Kidney (tissue), 14 donors: ENCODE data around the gene FBXL3. TPM values are rescaled to one million over a fixed set of nuclear protein-coding genes. Genes with fewer than 3 reads are reported as not detected.
"Not testable (repeated sequence)": the region's sequence is repeated elsewhere in the genome, so short reads cannot be mapped to it uniquely, and the experiment has no call there.

Experiments
- DNase-seq, 5 donors: peaks; one replicate each; pipeline ENCODE4 v3.0.0-alpha.2; 2013 to 2020
- FAIRE-seq: peaks from 2 replicates; lab custom pipeline; 2012; peaks lifted over from hg19 to GRCh38; lab: Jason Lieb, UNC
- H3K27ac ChIP-seq, 2 donors: one replicate each; pipeline ENCODE4 v1.7.0; 2013; ENCODE audit warnings: low read depth in 2 of 2, low read length in 2 of 2, inconsistent platforms in 1 of 2
- H3K27me3 ChIP-seq: one replicate; pipeline ENCODE4 v1.7.1; 2013; ENCODE audit warnings: low read length, inconsistent platforms; ENCODE audit not compliant: control insufficient read depth, insufficient read depth
- H3K36me3 ChIP-seq, 3 donors: one replicate each; pipeline versions ENCODE4 v1.7.0 to v1.7.1; 2013; ENCODE audit warnings: low read length in 3 of 3, control low read depth in 1 of 3, inconsistent platforms in 1 of 3; ENCODE audit not compliant: insufficient read depth in 3 of 3, control insufficient read depth in 2 of 3
- H3K4me1 ChIP-seq, 3 donors: one replicate each; pipeline versions ENCODE4 v1.7.0 to v1.7.1; 2013; ENCODE audit warnings: low read length in 3 of 3, inconsistent platforms in 1 of 3, low read depth in 1 of 3; ENCODE audit not compliant: control insufficient read depth in 2 of 3, insufficient read depth in 2 of 3
- H3K4me3 ChIP-seq, 3 donors: one replicate each; pipeline versions ENCODE4 v1.7.0 to v1.8.1; 2013; ENCODE audit warnings: low read length in 3 of 3, control low read depth in 1 of 3, inconsistent platforms in 1 of 3
- H3K9ac ChIP-seq, 3 donors: one replicate each; pipeline versions ENCODE4 v1.7.0 to v1.7.1; 2013; ENCODE audit warnings: low read length in 3 of 3, control low read depth in 1 of 3, inconsistent platforms in 1 of 3
- H3K9me3 ChIP-seq, 3 donors: one replicate each; pipeline versions ENCODE4 v1.7.0 to v1.7.1; 2013; ENCODE audit warnings: low read length in 3 of 3, control low read depth in 1 of 3, inconsistent platforms in 1 of 3; ENCODE audit not compliant: control insufficient read depth in 2 of 3, insufficient read depth in 1 of 3
- intact Hi-C: fragments of 100-400 bp; cut with DNase I; formaldehyde crosslinking; loops from one replicate; pipeline ENCODE4 v1.11.1; 2022
- polyA plus RNA-seq: library from polyadenylated mRNA; stranded (reverse); fragments of 350-450 nt; fragmentation: Illumina TruSeq; extraction: RNeasy Lipid Tissue Mini Kit (QIAGEN cat#74804); gene quantifications from one replicate; pipeline ENCODE4 v1.2.3, GENCODE V29; 2014; ENCODE audit warnings: low read depth, low replicate concordance; ENCODE audit not compliant: insufficient read depth
- total RNA-seq: library from RNA; stranded (reverse); fragmentation: NEBNext Ultra II Directional; extraction: Animal tissue kit (Norgen Biotek cat#: 25700); gene quantifications from one replicate; pipeline ENCODE4 v1.2.1, GENCODE V29; 2021
- TF ChIP-seq, protein P1 (sequence below): IDR thresholded peaks from 3 replicates; pipeline ENCODE4 v1.5.1; 2012; ENCODE audit warnings: mild to moderate bottlenecking, moderate library complexity, borderline replicate concordance; ENCODE audit not compliant: insufficient read depth; ENCODE audit errors: extremely low read depth
- donor health status: control.
- donor health status: control.
- donor health status: control.
- donor health status: control.
- donor health status: control.
- donor health status: DM: yes; HTN: yes; CAD: no.
- donor health status: Normal renal cell carcinoma (clear cell type).

The FBXL3 gene
- total and polyA plus RNA-seq, 2 donors from 2014 or later = 22.3 to 61.6 TPM

DNA sequence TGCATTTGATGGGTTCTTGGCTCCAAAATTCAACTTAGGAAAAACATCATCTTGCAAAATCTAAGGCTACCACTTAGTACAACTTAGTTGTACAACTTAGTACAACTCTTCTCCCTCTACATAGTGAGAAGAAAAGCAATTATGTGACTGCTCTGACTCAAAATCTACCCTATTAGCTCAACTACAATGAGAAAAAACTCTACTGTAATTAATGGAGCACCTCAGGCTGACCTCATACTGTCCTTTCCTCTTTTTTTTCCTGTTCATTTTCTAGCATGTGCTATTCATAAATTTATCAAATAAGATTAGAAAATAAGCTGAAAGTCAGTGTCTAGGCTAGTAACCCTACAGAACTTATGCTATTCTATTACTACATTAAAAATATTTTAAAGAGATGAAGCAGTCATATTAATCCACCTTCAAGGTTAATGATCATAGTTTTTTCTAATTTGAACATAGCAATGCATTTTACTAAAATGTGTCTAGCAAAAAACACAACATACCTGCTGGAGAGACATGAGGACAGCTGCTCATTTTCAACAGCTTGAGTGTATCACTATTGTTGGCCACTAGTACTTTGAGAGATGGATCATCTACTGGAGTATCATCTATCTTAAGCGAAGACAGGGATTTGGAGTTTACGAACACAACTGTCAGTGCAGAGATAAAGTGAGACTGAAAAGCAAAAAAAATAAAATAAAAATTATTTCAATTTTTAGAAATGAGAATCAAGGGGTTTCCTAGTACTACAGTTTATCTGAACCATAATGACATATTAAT lies 11.9 kb downstream of the FBXL3 start:
- Histone ChIP-seq H3K36me3 (peaks cover 14 to 49% (median 21%) of the 10 kb centered on the region in 3 donors), H3K9ac (no peak overlapping the region), H3K4me3 (no peak overlapping the region), H3K4me1 (peaks cover 2 to 4% (median 3%) of the 10 kb centered on the region in 3 donors), H3K27ac (no peak overlapping the region), H3K9me3 (no peaks in the 10 kb centered on the region), H3K27me3 (no peaks in the 10 kb centered on the region)
- TF ChIP-seq, protein P1, sequence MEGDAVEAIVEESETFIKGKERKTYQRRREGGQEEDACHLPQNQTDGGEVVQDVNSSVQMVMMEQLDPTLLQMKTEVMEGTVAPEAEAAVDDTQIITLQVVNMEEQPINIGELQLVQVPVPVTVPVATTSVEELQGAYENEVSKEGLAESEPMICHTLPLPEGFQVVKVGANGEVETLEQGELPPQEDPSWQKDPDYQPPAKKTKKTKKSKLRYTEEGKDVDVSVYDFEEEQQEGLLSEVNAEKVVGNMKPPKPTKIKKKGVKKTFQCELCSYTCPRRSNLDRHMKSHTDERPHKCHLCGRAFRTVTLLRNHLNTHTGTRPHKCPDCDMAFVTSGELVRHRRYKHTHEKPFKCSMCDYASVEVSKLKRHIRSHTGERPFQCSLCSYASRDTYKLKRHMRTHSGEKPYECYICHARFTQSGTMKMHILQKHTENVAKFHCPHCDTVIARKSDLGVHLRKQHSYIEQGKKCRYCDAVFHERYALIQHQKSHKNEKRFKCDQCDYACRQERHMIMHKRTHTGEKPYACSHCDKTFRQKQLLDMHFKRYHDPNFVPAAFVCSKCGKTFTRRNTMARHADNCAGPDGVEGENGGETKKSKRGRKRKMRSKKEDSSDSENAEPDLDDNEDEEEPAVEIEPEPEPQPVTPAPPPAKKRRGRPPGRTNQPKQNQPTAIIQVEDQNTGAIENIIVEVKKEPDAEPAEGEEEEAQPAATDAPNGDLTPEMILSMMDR = no peak
- intact Hi-C loops = no loop called here
- FAIRE-seq = no peak
- DNase-seq = no peak

- no peak overlapping the region for H3K27ac ChIP-seq
- intact Hi-C loops = no loop called here
Measured at GRCh38 chr13:77013853-77014542, 13.0 kb downstream of the FBXL3 start.

DNA sequence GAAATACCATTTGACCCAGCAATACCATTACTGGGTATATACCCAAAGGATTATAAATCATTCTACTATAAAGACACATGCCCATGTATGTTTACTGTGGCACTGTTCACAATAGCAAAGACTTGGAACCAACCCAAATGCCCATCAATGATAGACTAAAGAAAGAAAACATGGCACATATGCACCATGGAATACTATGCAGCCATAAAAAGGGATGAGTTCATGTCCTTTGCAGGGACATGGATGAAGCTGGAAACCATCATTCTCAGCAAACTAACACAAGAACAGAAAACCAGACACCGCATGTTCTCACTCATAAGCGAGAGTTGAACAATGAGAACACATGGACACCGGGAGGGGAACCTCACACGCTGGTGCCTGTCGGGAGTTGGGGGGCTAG lies 17.2 kb downstream of the FBXL3 start:
- H3K4me1 ChIP-seq, H3K27me3 ChIP-seq, H3K9me3 ChIP-seq, intact Hi-C loops, FAIRE-seq, H3K27ac ChIP-seq, DNase-seq, H3K4me3 ChIP-seq, H3K9ac ChIP-seq: not testable (repeated sequence)
- peaks cover 11 to 33% (median 18%) of the 10 kb centered on the region in 3 donors for H3K36me3 ChIP-seq

More at GRCh38 chr13:77013853-77014542, 13.0 kb downstream of the FBXL3 start:
- H3K9ac ChIP-seq = no peak overlapping the region
- TF ChIP-seq, protein P1 = no peak
- peaks cover 2 to 4% (median 3%) of the 10 kb centered on the region in 3 donors for H3K4me1 ChIP-seq
- H3K9me3 ChIP-seq = no peaks in the 10 kb centered on the region
- no peaks in the 10 kb centered on the region for H3K27me3 ChIP-seq
- no peak for FAIRE-seq
- DNase-seq = no peak
- H3K4me3 ChIP-seq = no peak overlapping the region
- peaks cover 17 to 50% (median 21%) of the 10 kb centered on the region in 3 donors for H3K36me3 ChIP-seq

- peaks cover 6 to 26% (median 13%) of the 10 kb centered on the region in 3 donors for H3K36me3 ChIP-seq
- H3K27ac ChIP-seq = no peak overlapping the region
- intact Hi-C loops = no loop called here
- no peak overlapping the region for H3K9ac ChIP-seq
- H3K4me3 ChIP-seq = no peak overlapping the region
- DNase-seq = no peak
- H3K9me3 ChIP-seq = no peaks in the 10 kb centered on the region
- TF ChIP-seq, protein P1 = no peak
- FAIRE-seq = no peak
- H3K4me1 ChIP-seq = peaks cover 0 to 3% (median 0%) of the 10 kb centered on the region in 3 donors
- no peaks in the 10 kb centered on the region for H3K27me3 ChIP-seq
Measured at GRCh38 chr13:77009011-77009410, 17.9 kb downstream of the FBXL3 start.

DNA sequence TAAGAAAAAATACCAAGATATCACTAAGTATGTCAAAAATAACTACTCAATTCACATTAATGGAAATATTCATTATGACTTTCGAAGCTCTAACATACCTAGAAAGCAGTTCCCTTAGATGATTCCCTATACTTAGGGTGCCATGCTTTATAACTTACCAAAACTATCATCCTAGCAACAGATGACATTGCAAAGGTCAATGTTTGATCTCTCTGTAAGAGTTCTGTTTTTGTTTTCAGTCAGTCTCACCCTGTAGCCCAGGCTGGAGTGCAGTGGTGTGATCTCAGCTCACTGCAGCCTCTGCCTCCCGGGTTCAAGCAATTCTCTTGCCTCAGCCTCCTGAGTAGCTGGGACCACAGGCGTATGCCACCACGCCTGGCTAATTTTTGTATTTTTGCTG lies 18.6 kb downstream of the FBXL3 start:
- H3K27me3 ChIP-seq, H3K9me3 ChIP-seq, H3K4me3 ChIP-seq, H3K27ac ChIP-seq, DNase-seq, H3K9ac ChIP-seq, H3K4me1 ChIP-seq, intact Hi-C loops, FAIRE-seq: not testable (repeated sequence)
- H3K36me3 ChIP-seq = peaks cover under 1 to 21% (median 13%) of the 10 kb centered on the region in 3 donors
